ENCODE data around the gene DALRD3.

The DALRD3 gene

GRCh38 chr3:48980295-48980694, 38.1 kb downstream of the DALRD3 start:
- intact Hi-C loops (cut with DNase I; ENCODE audit: low total_unique reads), result no loop called here
- Histone ChIP-seq H3K9me3 (no peaks in the 10 kb centered on the region), H3K4me1 (no peaks in the 10 kb centered on the region), H3K27ac (no peak overlapping the region), H3K27me3 (no peaks in the 10 kb centered on the region), H3K4me3 (no peak overlapping the region), H3K36me3 (peaks cover 74 to 97% (median 94%) of the 10 kb centered on the region in 3 donors)
- no peak for DNase-seq
- TF ChIP-seq, protein P1, sequence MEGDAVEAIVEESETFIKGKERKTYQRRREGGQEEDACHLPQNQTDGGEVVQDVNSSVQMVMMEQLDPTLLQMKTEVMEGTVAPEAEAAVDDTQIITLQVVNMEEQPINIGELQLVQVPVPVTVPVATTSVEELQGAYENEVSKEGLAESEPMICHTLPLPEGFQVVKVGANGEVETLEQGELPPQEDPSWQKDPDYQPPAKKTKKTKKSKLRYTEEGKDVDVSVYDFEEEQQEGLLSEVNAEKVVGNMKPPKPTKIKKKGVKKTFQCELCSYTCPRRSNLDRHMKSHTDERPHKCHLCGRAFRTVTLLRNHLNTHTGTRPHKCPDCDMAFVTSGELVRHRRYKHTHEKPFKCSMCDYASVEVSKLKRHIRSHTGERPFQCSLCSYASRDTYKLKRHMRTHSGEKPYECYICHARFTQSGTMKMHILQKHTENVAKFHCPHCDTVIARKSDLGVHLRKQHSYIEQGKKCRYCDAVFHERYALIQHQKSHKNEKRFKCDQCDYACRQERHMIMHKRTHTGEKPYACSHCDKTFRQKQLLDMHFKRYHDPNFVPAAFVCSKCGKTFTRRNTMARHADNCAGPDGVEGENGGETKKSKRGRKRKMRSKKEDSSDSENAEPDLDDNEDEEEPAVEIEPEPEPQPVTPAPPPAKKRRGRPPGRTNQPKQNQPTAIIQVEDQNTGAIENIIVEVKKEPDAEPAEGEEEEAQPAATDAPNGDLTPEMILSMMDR (IDR thresholded peaks at IDR 0.05), result no peak

DNA sequence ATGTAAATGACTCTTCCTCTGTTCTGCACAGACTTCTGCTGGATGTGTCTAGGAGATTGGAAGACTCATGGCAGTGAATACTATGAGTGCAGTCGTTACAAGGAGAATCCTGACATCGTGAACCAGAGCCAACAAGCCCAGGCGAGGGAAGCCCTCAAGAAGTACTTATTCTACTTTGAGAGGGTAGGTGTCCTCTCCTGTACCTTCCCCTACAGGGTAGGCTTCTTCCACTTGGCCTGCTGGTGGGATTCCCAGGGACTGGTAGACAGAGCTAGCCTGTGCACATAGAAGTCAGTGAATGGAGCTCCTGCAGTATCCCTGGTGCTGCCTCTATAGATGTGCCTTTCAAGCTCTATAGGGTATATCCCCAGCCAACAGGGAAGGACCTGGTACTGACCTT, 38.9 kb downstream of the DALRD3 start:
- Histone ChIP-seq H3K27me3 (no peaks in the 10 kb centered on the region), H3K36me3 (peaks cover 83 to 97% (median 94%) of the 10 kb centered on the region in 3 donors), H3K9me3 (no peaks in the 10 kb centered on the region), H3K4me3 (no peak overlapping the region), H3K4me1 (no peaks in the 10 kb centered on the region), H3K27ac (no peak overlapping the region)
- intact Hi-C loops (cut with DNase I; ENCODE audit: low total_unique reads), result no loop called here
- TF ChIP-seq, protein P1 (IDR thresholded peaks at IDR 0.05), result no peak
- DNase-seq, result no peak

DNA sequence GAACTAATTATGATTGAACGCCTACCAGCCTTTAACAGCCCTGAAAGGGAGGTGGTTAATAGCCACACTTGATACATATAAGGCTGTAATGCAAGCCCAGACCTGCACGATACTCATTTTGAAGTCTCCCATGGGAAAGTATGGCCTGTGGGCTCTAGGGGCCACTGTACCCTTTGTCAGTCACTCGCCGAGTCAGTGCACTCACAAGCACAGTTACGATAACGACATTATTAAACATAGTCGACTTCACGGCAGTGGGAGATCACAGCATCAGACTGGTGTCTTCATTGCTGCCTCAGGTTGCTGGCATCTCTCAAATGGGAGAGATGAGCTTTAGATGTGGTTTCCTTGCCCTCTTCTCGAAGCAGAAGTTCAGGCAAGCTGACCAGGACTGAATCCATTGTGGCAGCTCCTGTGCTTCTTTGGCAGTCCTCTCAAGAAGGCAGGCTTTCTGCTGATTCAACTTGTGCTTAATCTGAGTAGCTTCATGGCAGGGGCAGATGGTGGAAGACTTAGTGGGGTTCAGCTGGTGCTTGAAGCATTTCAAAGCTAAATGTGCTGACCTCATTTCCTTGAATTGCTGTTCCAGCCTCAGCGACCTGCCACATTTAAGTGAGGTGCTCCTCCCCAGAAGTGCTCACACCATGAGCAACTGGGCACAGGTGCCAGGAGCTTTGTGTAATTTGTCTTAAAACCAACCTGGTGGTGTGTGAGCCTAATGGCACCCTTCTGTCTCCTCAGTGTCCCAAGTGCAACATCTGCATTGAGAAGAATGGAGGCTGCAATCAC, 44.1 kb downstream of the DALRD3 start:
- TF ChIP-seq, protein P1 (IDR thresholded peaks at IDR 0.05), result no peak
- Histone ChIP-seq H3K9me3 (no peaks in the 10 kb centered on the region), H3K36me3 (peaks cover 94 to 97% (median 95%) of the 10 kb centered on the region in 3 donors), H3K27ac (no peak overlapping the region), H3K4me3 (no peak overlapping the region), H3K4me1 (no peaks in the 10 kb centered on the region), H3K27me3 (no peaks in the 10 kb centered on the region)
- DNase-seq, result peak in 1 of 2 donors; percentile 15
- intact Hi-C loops (cut with DNase I; ENCODE audit: low total_unique reads), result no loop called here

GRCh38 chr3:48970586-48970985, 47.8 kb downstream of the DALRD3 start:
- Histone ChIP-seq H3K9me3 (no peaks in the 10 kb centered on the region), H3K36me3 (peaks cover 82 to 100% (median 90%) of the 10 kb centered on the region in 3 donors), H3K27ac (no peak overlapping the region), H3K4me1 (no peaks in the 10 kb centered on the region), H3K27me3 (no peaks in the 10 kb centered on the region), H3K4me3 (no peak overlapping the region)
- TF ChIP-seq, protein P1 (IDR thresholded peaks at IDR 0.05), result no peak
- DNase-seq, result peak in 1 of 2 donors; percentile 32
- intact Hi-C loops (cut with DNase I; ENCODE audit: low total_unique reads), result no loop called here

GRCh38 chr3:48966876-48967361, 51.5 kb downstream of the DALRD3 start:
- peak in 1 of 2 donors; percentile 28 for DNase-seq
- no peaks in the 10 kb centered on the region for H3K4me1 ChIP-seq
- intact Hi-C loops (cut with DNase I; ENCODE audit: low total_unique reads), result no loop called here
- peaks cover 61 to 99% (median 80%) of the 10 kb centered on the region in 3 donors for H3K36me3 ChIP-seq
- H3K9me3 ChIP-seq, result no peaks in the 10 kb centered on the region
- no peak overlapping the region for H3K4me3 ChIP-seq
- TF ChIP-seq, protein P1 (IDR thresholded peaks at IDR 0.05), result no peak
- H3K27me3 ChIP-seq, result no peaks in the 10 kb centered on the region
- H3K27ac ChIP-seq, result no peak overlapping the region

All from tibial artery (tissue), 4 donors.